Measurements from ENCODE around the gene PACSIN1.

- TF ChIP-seq CTCF (IDR thresholded peaks at IDR 0.05; ENCODE audit: low read depth, low read length, missing input control) (no peak), GABPA (IDR thresholded peaks at IDR 0.05 in 1 of 2, conservative IDR thresholded peaks at IDR 0.05 in 1 of 2) (no peak), YY1 (IDR thresholded peaks at IDR 0.05) (no peak)
Observed at GRCh38 chr6:34512738-34513115, 46.9 kb downstream of the PACSIN1 start.
